Endothelial cell of umbilical vein (primary cell): ENCODE data around the gene ZBTB7C. TPM values are rescaled to one million over a fixed set of nuclear protein-coding genes. Genes with fewer than 3 reads are reported as not detected.

ENCODE experiments used
- BruUV-seq: library from RNA; stranded (reverse); fragments of 400-500 nt; replicated peaks from 2 replicates; lab custom pipeline; 2021; lab: Mats Ljungman, UMichigan
- CTCF ChIA-PET: fragments of 300-600, 350-600 bp; sonication (Branson Sonifier 250); formaldehyde crosslinking; loops from one replicate; lab custom pipeline; 2021; ENCODE audit warnings: antibody characterized with exemption, inconsistent platforms; lab: Charles Lee
- POLR2A ChIA-PET: fragments of 300-600, 350-600 bp; sonication (Branson Sonifier 250); formaldehyde crosslinking; loops from one replicate; lab custom pipeline; 2021; ENCODE audit warnings: antibody characterized with exemption, inconsistent platforms; lab: Charles Lee
- DNase-seq: peaks from one replicate; pipeline ENCODE4 v3.0.0-alpha.2; 2011; ENCODE audit warnings: low read depth, low spot score
- FAIRE-seq: peaks from 2 replicates; lab custom pipeline; 2011; peaks lifted over from hg19 to GRCh38; lab: Jason Lieb, UNC
- H2AFZ ChIP-seq: 2 replicates; pipeline ENCODE4 v1.6.0; 2012; ENCODE audit warnings: low read depth, low read length, control low read depth, inconsistent platforms
- H3K27ac ChIP-seq: 2 replicates; pipeline ENCODE4 v1.5.1; 2011; ENCODE audit warnings: low read depth, mild to moderate bottlenecking, control low read depth, low read length, moderate library complexity; ENCODE audit not compliant: insufficient read depth
- H3K27me3 ChIP-seq, 2 experiments: 2 replicates each; pipeline versions ENCODE4 v1.6.0 to v1.6.1; 2011; ENCODE audit warnings: low read length in 2 of 2, mixed read lengths in 1 of 2; ENCODE audit not compliant: control insufficient read depth in 2 of 2, insufficient read depth in 2 of 2
- H3K36me3 ChIP-seq, 2 experiments: 2 replicates in 1 of 2; 3 replicates in 1 of 2; pipeline ENCODE4 v1.5.1; 2011; ENCODE audit warnings: low read length in 2 of 2, mild to moderate bottlenecking in 1 of 2, moderate library complexity in 1 of 2; ENCODE audit not compliant: control insufficient read depth in 2 of 2, insufficient read depth in 2 of 2; ENCODE audit errors: extremely low read depth in 1 of 2
- H3K4me1 ChIP-seq: 3 replicates; pipeline ENCODE4 v1.5.1; 2011; ENCODE audit warnings: mild to moderate bottlenecking, low read length; ENCODE audit not compliant: control insufficient read depth, insufficient read depth; ENCODE audit errors: extremely low read depth
- H3K4me2 ChIP-seq: 2 replicates; pipeline ENCODE4 v1.6.1; 2011; ENCODE audit warnings: low read length, control low read depth, mixed read lengths; ENCODE audit not compliant: insufficient read depth
- H3K4me3 ChIP-seq, 3 experiments: fragments of 200-600 bp in 1 of 3; sonication (generic), shearing (Covaris generic) in 1 of 3; replicated peaks in 1 of 3; 2 replicates each; pipeline ENCODE4 v1.5.1; 2011 to 2016; ENCODE audit warnings: control low read depth in 3 of 3, low read length in 3 of 3, mild to moderate bottlenecking in 2 of 3, inconsistent platforms in 1 of 3, low read depth in 1 of 3, moderate library complexity in 1 of 3; ENCODE audit not compliant: insufficient read depth in 1 of 3
- H3K79me2 ChIP-seq: 2 replicates; pipeline ENCODE4 v1.6.0; 2012; ENCODE audit warnings: low read length, inconsistent platforms; ENCODE audit not compliant: control insufficient read depth, insufficient read depth
- H3K9ac ChIP-seq: replicated peaks from 2 replicates; pipeline ENCODE3; 2011; ENCODE audit warnings: low read length, control low read depth; ENCODE audit not compliant: insufficient read depth; ENCODE audit errors: extremely low read depth
- H3K9me1 ChIP-seq: replicated peaks from 3 replicates; pipeline ENCODE4 v1.6.0; 2011; ENCODE audit warnings: mild to moderate bottlenecking, low read length; ENCODE audit not compliant: control insufficient read depth, insufficient read depth; ENCODE audit errors: extremely low read depth
- H3K9me3 ChIP-seq: replicated peaks from 2 replicates; pipeline ENCODE4 v1.5.1; 2012; ENCODE audit warnings: low read length, inconsistent platforms; ENCODE audit not compliant: control insufficient read depth, insufficient read depth
- H4K20me1 ChIP-seq: replicated peaks from 2 replicates; pipeline ENCODE3; 2011; ENCODE audit warnings: mild to moderate bottlenecking, low read length; ENCODE audit not compliant: control insufficient read depth, insufficient read depth; ENCODE audit errors: extremely low read depth
- CTCF ChIP-seq, 2 donors: IDR thresholded peaks; 1 replicate in 1 of 2; 2 replicates in 1 of 2; pipeline ENCODE4 v1.5.1; 2011; ENCODE audit warnings: low read length in 2 of 2, mild to moderate bottlenecking in 2 of 2, moderate library complexity in 2 of 2, control low read depth in 1 of 2, inconsistent platforms in 1 of 2, low read depth in 1 of 2; ENCODE audit not compliant: insufficient read depth in 1 of 2; ENCODE audit errors: extremely low read depth in 1 of 2
- EZH2 ChIP-seq: IDR thresholded peaks from 2 replicates; pipeline ENCODE4 v1.6.1; 2012; ENCODE audit warnings: borderline replicate concordance, low read depth, mild to moderate bottlenecking, moderate library complexity, low read length, inconsistent platforms; ENCODE audit not compliant: severe bottlenecking
- FOS ChIP-seq: IDR thresholded peaks from 2 replicates; pipeline ENCODE4 v1.6.1; 2011; ENCODE audit warnings: mild to moderate bottlenecking, low read length, moderate library complexity, borderline replicate concordance; ENCODE audit not compliant: insufficient read depth
- GATA2 ChIP-seq: IDR thresholded peaks from 2 replicates; pipeline ENCODE4 v1.7.0; 2011; ENCODE audit warnings: low read depth, mild to moderate bottlenecking, moderate library complexity, mixed read lengths, low read length; ENCODE audit not compliant: insufficient read length, insufficient read depth
- JUN ChIP-seq: IDR thresholded peaks from 2 replicates; pipeline ENCODE4 v1.6.1; 2011; ENCODE audit warnings: borderline replicate concordance, low read depth; ENCODE audit not compliant: insufficient read length, insufficient read depth
- MAX ChIP-seq: IDR thresholded peaks from 2 replicates; pipeline ENCODE4 v1.6.1; 2011; ENCODE audit not compliant: insufficient read depth, insufficient read length
- MYC ChIP-seq: IDR thresholded peaks from one replicate; pipeline ENCODE4 v1.6.1; 2011; ENCODE audit warnings: mild to moderate bottlenecking, low read depth, low read length
- POLR2A ChIP-seq: IDR thresholded peaks from 2 replicates; pipeline ENCODE4 v1.6.1; 2012; ENCODE audit warnings: low read depth, mild to moderate bottlenecking, control low read depth, low read length
- POLR2AphosphoS5 ChIP-seq: IDR thresholded peaks from 2 replicates; pipeline ENCODE4 v1.6.1; 2012; ENCODE audit warnings: low read depth, mild to moderate bottlenecking, control low read depth, low read length, moderate library complexity; ENCODE audit not compliant: insufficient read depth
- dilution Hi-C: fragments of 300-500 bp; cut with MboI; formaldehyde crosslinking; loops from one replicate; pipeline ENCODE4 v1.15.0; 2019; ENCODE audit warnings: low sequenced_read_pairs; ENCODE audit not compliant: extremely low pct_ligation_motif_present
- intact Hi-C: fragments of 100-400 bp; cut with micrococcal nuclease; formaldehyde crosslinking; loops from one replicate; pipeline ENCODE4 v1.10.0; 2022
- polyA plus RNA-seq, 4 experiments: library from polyadenylated mRNA; depleted of rRNA in 3 of 4; stranded (reverse) in 3 of 4; unstranded in 1 of 4; fragments of >200 nt; gene quantifications; 2 replicates each; pipeline versions ENCODE4 v1.2.1 to v1.2.3, GENCODE V29; 2011 to 2012; ENCODE audit warnings: missing spikeins in 1 of 4
- total RNA-seq: library from RNA; stranded (reverse); gene quantifications from 2 replicates; pipeline ENCODE4 v1.2.3, GENCODE V29; 2021

Gene ZBTB7C
- total and polyA plus RNA-seq, 2 donors (not counting 3 experiments of a cell fraction or from before 2014, with no cell fraction given): not detected

- dilution Hi-C loops: no loop called here
- no peaks in the 10 kb centered on the region for H4K20me1 ChIP-seq
- no peaks in the 10 kb centered on the region for H3K9me1 ChIP-seq
- no TSS peak for BruUV-seq
- H3K4me1 ChIP-seq: no peaks in the 10 kb centered on the region
- H3K27ac ChIP-seq: no peak overlapping the region
- H3K27me3 ChIP-seq: peaks cover 0 to 5% of the 10 kb centered on the region in 2 experiments
- DNase-seq (no peak), FAIRE-seq (no peak)
- no peak overlapping the region for H3K9ac ChIP-seq
- POLR2A ChIA-PET: no interaction called here
- no peak overlapping the region for H3K4me2 ChIP-seq
- H3K4me3 ChIP-seq: no peak overlapping the region
- no peak overlapping the region for H2AFZ ChIP-seq
- no peak for TF ChIP-seq GATA2
- TF ChIP-seq POLR2AphosphoS5: no peak
- no peak for TF ChIP-seq MAX
- no peak for TF ChIP-seq JUN
- no peak for TF ChIP-seq POLR2A
- TF ChIP-seq MYC: no peak
- no peak for TF ChIP-seq EZH2
- TF ChIP-seq FOS: no peak
- CTCF ChIA-PET: no interaction called here
- intact Hi-C loops: no loop called here
- H3K36me3 ChIP-seq: no peaks in the 10 kb centered on the region
- no peaks in the 10 kb centered on the region for H3K9me3 ChIP-seq
- no peaks in the 10 kb centered on the region for H3K79me2 ChIP-seq
Measured at GRCh38 chr18:48249854-48250253, 159.3 kb downstream of the ZBTB7C start.

GRCh38 chr18:48244530-48244929, 164.7 kb downstream of the ZBTB7C start:
- ChIA-PET POLR2A (no interaction called here), CTCF (no interaction called here)
- Histone ChIP-seq H3K4me2 (no peak overlapping the region), H2AFZ (no peak overlapping the region), H3K9me1 (no peaks in the 10 kb centered on the region), H3K4me3 (no peak overlapping the region), H3K9me3 (no peaks in the 10 kb centered on the region), H3K9ac (no peak overlapping the region), H3K27me3 (no peaks in the 10 kb centered on the region), H3K4me1 (no peaks in the 10 kb centered on the region), H3K36me3 (no peaks in the 10 kb centered on the region), H3K27ac (no peak overlapping the region), H4K20me1 (no peaks in the 10 kb centered on the region), H3K79me2 (no peaks in the 10 kb centered on the region)
- intact Hi-C loops: no loop called here
- TF ChIP-seq GATA2 (no peak), FOS (no peak), POLR2A (no peak), JUN (no peak), MYC (no peak), EZH2 (no peak), POLR2AphosphoS5 (no peak), CTCF (IDR thresholded peaks at IDR 0.05; ENCODE audit: extremely low read depth in 1 of 2, insufficient read depth in 1 of 2, low read depth in 1 of 2, low read length in 2 of 2) (no peak), MAX (no peak)
- FAIRE-seq (no peak), DNase-seq (no peak)
- BruUV-seq: no TSS peak
- dilution Hi-C loops: no loop called here
